Gastrocnemius medialis (tissue), 4 donors: ENCODE measurements around the gene KLHL13. TPM values are rescaled to one million over a fixed set of nuclear protein-coding genes. Genes with fewer than 3 reads are reported as not detected.

Source experiments
- ATAC-seq, 2 donors: fragments of 150-250 bp; one replicate each; pipeline ENCODE4 v1.9.1; 2016
- DNase-seq, 2 donors: peaks; one replicate each; pipeline ENCODE4 v3.0.0-alpha.2; 2019
- H3K27ac ChIP-seq, 4 donors: fragments of 200-600 bp; sonication (generic); 1 replicate in 1 of 4; 2 replicates in 3 of 4; pipeline ENCODE4 v1.5.1; 2016 to 2018; ENCODE audit warnings: mild to moderate bottlenecking in 2 of 4, moderate library complexity in 1 of 4
- H3K27me3 ChIP-seq, 3 donors: fragments of 200-600 bp; sonication (generic) in 2 of 3; 1 replicate in 1 of 3; 2 replicates in 2 of 3; pipeline versions ENCODE4 v1.5.1 to v1.6.0; 2016 to 2019; ENCODE audit warnings: mild to moderate bottlenecking in 1 of 3, moderate library complexity in 1 of 3
- H3K36me3 ChIP-seq, 2 donors: fragments of 200-600 bp; sonication (generic) in 1 of 2; one replicate each; pipeline ENCODE4 v1.5.1; 2017 to 2018
- H3K4me1 ChIP-seq, 2 donors: fragments of 200-600 bp; sonication (generic) in 1 of 2; one replicate each; pipeline ENCODE4 v1.5.1; 2016 to 2017; ENCODE audit warnings: mild to moderate bottlenecking in 2 of 2
- H3K4me3 ChIP-seq, 4 donors: fragments of 200-600 bp; sonication (generic) in 3 of 4; 1 replicate in 1 of 4; 2 replicates in 3 of 4; pipeline ENCODE4 v1.5.1; 2016 to 2019; ENCODE audit warnings: mild to moderate bottlenecking in 2 of 4
- H3K9me3 ChIP-seq, 3 donors: fragments of 200-600 bp; sonication (generic) in 2 of 3; 1 replicate in 1 of 3; 2 replicates in 2 of 3; pipeline ENCODE4 v1.5.1; 2016 to 2019
- POLR2A ChIP-seq, 2 donors: fragments of 450-650 bp; IDR thresholded peaks; one replicate each; pipeline ENCODE4 v1.6.1; 2017; ENCODE audit warnings: antibody characterized with exemption in 2 of 2, mild to moderate bottlenecking in 2 of 2, moderate library complexity in 2 of 2
- in situ Hi-C, 4 donors: fragments of 200-750 bp; cut with MboI; loops; one replicate each; pipeline versions ENCODE4 v1.15.0 to v1.8.0; 2017; ENCODE audit warnings: low sequenced_read_pairs in 4 of 4
- intact Hi-C: fragments of 100-400 bp; cut with DNase I; formaldehyde crosslinking; loops from one replicate; pipeline ENCODE4 v1.15.1; 2023; ENCODE audit warnings: low total_unique reads
- total RNA-seq, 4 donors: library from RNA; depleted of rRNA; stranded (reverse); fragments of >200 nt; gene quantifications; one replicate each; pipeline versions ENCODE4 v1.1.0 to v1.2.3, GENCODE V29; 2016
- TF ChIP-seq, protein P1 (sequence below), 5 experiments: fragments of 450-650 bp in 3 of 5; fragments of 200-600 bp in 2 of 5; sonication (generic) in 2 of 5; IDR thresholded peaks in 4 of 5; conservative IDR thresholded peaks in 1 of 5; 1 replicate in 4 of 5; 2 replicates in 1 of 5; pipeline ENCODE4 v1.5.1; 2016 to 2019; ENCODE audit warnings: antibody characterized with exemption in 5 of 5, mild to moderate bottlenecking in 3 of 5, moderate library complexity in 3 of 5

KLHL13 gene, protein sequence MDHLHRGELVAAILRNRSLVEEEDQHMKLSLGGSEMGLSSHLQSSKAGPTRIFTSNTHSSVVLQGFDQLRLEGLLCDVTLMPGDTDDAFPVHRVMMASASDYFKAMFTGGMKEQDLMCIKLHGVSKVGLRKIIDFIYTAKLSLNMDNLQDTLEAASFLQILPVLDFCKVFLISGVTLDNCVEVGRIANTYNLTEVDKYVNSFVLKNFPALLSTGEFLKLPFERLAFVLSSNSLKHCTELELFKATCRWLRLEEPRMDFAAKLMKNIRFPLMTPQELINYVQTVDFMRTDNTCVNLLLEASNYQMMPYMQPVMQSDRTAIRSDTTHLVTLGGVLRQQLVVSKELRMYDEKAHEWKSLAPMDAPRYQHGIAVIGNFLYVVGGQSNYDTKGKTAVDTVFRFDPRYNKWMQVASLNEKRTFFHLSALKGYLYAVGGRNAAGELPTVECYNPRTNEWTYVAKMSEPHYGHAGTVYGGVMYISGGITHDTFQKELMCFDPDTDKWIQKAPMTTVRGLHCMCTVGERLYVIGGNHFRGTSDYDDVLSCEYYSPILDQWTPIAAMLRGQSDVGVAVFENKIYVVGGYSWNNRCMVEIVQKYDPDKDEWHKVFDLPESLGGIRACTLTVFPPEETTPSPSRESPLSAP
- 1 to 10 TPM in 3 of 4 donors, under 1 TPM in 1; 0.87 to 3.4 (median 1.0) TPM for total RNA-seq

DNA sequence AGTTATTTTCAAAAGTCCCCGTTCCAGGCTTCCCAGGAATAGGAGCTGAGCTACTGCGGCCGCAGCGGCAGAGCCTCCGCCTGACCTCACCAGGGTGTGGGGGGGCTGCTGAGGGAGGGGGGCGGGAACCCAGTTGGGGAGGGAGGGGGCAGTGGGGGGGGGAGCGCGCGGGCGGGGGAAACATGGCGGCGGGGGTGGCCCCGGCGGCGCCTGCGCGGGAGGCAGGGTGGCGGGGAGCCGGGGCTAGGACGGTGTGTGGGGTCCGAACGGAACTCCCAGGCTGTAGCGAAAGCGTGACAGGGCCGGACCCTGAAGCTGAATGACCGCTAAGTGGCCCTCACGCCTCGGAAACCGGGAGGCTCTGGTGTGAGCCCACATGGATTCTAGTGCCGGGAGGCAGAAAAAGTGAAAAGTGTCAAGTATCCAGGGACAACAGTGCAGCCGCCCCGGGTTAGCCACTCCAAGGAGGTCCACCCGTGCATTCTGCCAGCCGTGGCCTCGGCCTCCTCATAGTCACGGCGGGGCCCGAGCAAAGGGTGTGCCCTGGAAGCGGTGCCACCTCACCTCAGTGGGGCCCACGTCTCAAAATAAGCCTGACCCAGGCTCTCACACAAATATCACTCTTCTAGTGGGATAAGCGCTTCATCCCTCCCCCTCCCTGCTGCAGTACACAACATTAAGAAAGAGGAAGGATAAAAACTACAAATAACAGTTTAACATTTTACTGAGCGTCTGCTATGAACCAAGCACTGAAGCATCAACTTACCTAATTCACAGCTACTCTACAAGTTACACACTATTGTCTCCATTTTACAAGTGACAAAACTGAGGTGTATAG, at the start of gene KLHL13:
Gene KLHL13 (minus strand): TSS at position 98 of the 838 bp plus-strand sequence. CDS start 88,337 bp downstream, outside the sequence.
- peak within 1 kb of the TSS; percentile 60 to 71 (median 69) for H3K4me3 ChIP-seq
- intact Hi-C loops = no loop called here
- peak; percentile 5 to 14 for DNase-seq
- no peaks in the 10 kb centered on the region for H3K27me3 ChIP-seq
- no peaks in the 10 kb centered on the region for H3K9me3 ChIP-seq
- peak; percentile 60 to 69 for ATAC-seq
- TF ChIP-seq, protein P1, sequence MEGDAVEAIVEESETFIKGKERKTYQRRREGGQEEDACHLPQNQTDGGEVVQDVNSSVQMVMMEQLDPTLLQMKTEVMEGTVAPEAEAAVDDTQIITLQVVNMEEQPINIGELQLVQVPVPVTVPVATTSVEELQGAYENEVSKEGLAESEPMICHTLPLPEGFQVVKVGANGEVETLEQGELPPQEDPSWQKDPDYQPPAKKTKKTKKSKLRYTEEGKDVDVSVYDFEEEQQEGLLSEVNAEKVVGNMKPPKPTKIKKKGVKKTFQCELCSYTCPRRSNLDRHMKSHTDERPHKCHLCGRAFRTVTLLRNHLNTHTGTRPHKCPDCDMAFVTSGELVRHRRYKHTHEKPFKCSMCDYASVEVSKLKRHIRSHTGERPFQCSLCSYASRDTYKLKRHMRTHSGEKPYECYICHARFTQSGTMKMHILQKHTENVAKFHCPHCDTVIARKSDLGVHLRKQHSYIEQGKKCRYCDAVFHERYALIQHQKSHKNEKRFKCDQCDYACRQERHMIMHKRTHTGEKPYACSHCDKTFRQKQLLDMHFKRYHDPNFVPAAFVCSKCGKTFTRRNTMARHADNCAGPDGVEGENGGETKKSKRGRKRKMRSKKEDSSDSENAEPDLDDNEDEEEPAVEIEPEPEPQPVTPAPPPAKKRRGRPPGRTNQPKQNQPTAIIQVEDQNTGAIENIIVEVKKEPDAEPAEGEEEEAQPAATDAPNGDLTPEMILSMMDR (IDR thresholded peaks at IDR 0.05 in 4 of 5, conservative IDR thresholded peaks at IDR 0.05 in 1 of 5) = no peak
- TF ChIP-seq POLR2A (IDR thresholded peaks at IDR 0.05) = peak in 1 of 2 donors; percentile 2
- in situ Hi-C loops = no loop called here
- H3K27ac ChIP-seq = peak within 1 kb of the TSS; percentile 70 to 74 (median 71)
- no peaks in the 10 kb centered on the region for H3K4me1 ChIP-seq
- no peaks in the 10 kb centered on the region for H3K36me3 ChIP-seq

DNA sequence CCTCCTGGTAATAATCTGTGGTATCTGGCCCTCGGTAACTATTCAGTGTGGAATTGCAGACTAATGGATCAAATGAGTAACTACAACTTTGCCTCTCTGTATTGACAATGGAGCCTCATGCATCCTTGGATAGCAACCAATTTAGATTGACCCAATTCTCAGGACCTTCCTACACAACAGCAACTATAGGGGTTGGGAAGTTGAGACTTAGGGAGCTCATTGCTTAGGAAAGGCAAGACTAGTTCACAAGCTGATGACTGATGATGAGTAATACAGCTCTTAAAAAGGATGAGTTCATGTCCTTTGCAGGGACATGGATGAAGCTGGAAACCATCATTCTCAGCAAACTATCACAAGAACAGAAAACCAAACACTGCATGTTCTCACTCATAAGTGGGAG, 47.5 kb upstream of the KLHL13 start:
- in situ Hi-C loops = no loop called here
- no peak for DNase-seq
- Histone ChIP-seq H3K4me3 (no peak overlapping the region), H3K9me3 (no peaks in the 10 kb centered on the region), H3K27me3 (no peaks in the 10 kb centered on the region), H3K27ac (no peak overlapping the region), H3K36me3 (no peaks in the 10 kb centered on the region), H3K4me1 (no peaks in the 10 kb centered on the region)
- no peak for TF ChIP-seq POLR2A (IDR thresholded peaks at IDR 0.05)
- TF ChIP-seq, protein P1 (IDR thresholded peaks at IDR 0.05 in 4 of 5, conservative IDR thresholded peaks at IDR 0.05 in 1 of 5) = no peak
- no peak for ATAC-seq
- intact Hi-C loops = no loop called here

DNA sequence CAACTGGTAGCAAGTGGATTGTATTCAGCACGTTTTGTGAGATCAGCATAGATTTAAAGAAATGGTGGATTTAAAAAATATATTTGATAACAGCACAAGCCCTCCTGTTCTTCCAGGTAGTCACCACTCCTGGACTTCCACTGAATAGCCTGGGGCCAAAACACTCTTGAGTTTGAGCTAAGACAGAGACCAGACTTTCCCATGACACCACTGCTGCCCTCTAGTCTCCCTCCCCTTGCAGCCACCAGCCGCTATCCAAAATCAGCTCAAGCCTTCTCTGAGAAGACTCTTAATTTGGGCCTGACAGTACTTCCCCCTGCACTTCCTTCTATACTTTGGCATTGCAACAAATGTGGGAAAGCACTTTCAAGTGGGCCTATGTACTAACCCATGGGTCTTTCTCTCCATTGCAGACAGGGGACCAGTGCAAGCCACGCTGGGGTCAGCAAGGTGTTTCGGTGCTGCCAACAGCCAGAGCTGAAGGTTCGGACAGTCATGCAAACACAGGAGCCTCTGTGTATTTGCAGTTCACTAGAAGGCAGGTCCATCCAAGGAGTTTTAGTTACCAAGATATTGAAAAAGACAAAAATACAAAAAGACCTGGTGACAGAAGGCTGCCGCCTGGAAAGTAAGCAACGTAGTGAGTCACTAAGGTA, 40.5 kb upstream of the KLHL13 start:
- no peak for TF ChIP-seq POLR2A (IDR thresholded peaks at IDR 0.05)
- TF ChIP-seq, protein P1 (IDR thresholded peaks at IDR 0.05 in 4 of 5, conservative IDR thresholded peaks at IDR 0.05 in 1 of 5) = no peak
- Histone ChIP-seq H3K9me3 (no peaks in the 10 kb centered on the region), H3K4me1 (no peaks in the 10 kb centered on the region), H3K4me3 (no peak overlapping the region), H3K27ac (no peak overlapping the region), H3K36me3 (no peaks in the 10 kb centered on the region), H3K27me3 (no peaks in the 10 kb centered on the region)
- ATAC-seq (no peak), DNase-seq (no peak)
- intact Hi-C loops = no loop called here
- in situ Hi-C loops = no loop called here

DNA sequence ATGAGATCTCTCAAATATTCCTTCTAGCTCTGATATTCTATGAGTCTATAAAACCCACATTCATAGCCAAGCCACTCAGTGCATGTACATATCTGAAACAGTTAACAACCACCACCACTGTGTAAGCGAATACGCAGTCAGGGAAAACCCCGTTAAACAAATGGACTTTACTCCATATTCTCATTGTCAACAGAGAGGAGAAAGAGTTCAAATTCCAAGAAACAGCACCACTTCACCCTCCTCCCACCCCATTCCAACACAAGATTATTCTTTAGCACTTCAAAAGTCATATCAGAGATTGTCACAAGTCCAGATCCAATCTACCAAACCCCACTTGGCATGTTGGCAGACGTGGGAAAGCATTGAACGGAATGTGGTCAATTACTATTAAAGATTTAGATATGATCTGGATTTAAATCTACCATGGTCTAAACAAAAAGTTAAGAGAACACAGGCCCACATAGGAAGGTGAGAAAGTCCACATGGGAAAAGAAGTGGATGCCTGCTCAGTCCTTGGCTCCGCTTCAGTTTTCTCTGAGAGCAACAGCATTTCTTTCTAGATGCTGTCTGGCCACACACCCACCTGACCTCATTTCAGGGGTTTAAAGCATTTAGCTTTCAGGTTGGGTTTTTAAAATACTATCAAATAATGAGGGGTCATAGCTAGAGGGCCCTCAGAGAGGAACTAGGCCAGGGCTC, 39.8 kb upstream of the KLHL13 start:
- Histone ChIP-seq H3K9me3 (no peaks in the 10 kb centered on the region), H3K36me3 (no peaks in the 10 kb centered on the region), H3K27ac (no peak overlapping the region), H3K4me1 (no peaks in the 10 kb centered on the region), H3K27me3 (no peaks in the 10 kb centered on the region), H3K4me3 (no peak overlapping the region)
- ATAC-seq (no peak), DNase-seq (no peak)
- TF ChIP-seq, protein P1 (IDR thresholded peaks at IDR 0.05 in 4 of 5, conservative IDR thresholded peaks at IDR 0.05 in 1 of 5) = no peak
- TF ChIP-seq POLR2A (IDR thresholded peaks at IDR 0.05) = no peak
- in situ Hi-C loops (no loop called here), intact Hi-C loops (no loop called here)
